Measurements from ENCODE around the gene CDC42BPB. TPM values are rescaled to one million over a fixed set of nuclear protein-coding genes. Genes with fewer than 3 reads are reported as not detected.

Gene CDC42BPB
- polyA plus RNA-seq, 1 of the 3 experiments (the other 2 are of a cell fraction) = 61.6 TPM

DNA sequence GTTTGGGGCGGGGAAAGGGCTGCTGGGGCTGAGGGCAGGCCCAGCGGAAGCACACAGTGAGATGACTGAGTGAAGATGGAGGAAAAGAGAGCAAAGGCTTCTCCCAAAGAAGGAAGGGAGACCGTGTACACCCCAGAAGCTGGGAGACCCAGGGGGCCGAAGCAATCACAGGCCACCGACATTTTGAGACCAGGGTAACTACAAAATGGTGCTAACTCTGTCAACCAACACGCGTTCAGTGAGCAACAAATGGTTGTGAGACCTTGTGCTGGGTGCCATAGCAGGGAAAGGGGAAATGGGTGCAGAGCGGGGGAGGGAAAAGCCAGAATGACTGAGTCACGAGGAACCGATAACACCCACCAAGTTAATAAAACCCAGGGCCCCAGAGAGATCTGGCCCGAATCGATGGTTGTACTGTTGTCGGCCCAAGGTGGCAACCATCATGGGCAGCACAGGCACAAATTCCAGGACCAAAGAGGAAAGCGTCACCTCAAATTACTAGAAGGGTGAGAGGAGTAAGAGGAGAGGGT, 50.3 kb downstream of the CDC42BPB start:
- no peak overlapping the region for H3K27ac ChIP-seq (ENCODE audit: low read depth in 2 of 2, low read length in 1 of 2)
- no peaks in the 10 kb centered on the region for H3K9me2 ChIP-seq
- peaks cover 90% of the 10 kb centered on the region for H3K79me2 ChIP-seq (ENCODE audit: insufficient read depth)
- no peak for DNase-seq
- peaks cover 50% of the 10 kb centered on the region for H4K20me1 ChIP-seq (ENCODE audit: insufficient read depth)
- no peaks in the 10 kb centered on the region for H3K27me3 ChIP-seq (ENCODE audit: insufficient read depth)
- TF ChIP-seq ELF1 (IDR thresholded peaks at IDR 0.05) (no peak), RXRA (IDR thresholded peaks at IDR 0.05; ENCODE audit: borderline replicate concordance, low read depth) (no peak), GABPA (IDR thresholded peaks at IDR 0.05; ENCODE audit: low read depth) (no peak), NRF1 (IDR thresholded peaks at IDR 0.05; ENCODE audit: low read depth, low read length) (no peak), EP300 (IDR thresholded peaks at IDR 0.05; ENCODE audit: borderline replicate concordance in 1 of 2, low read depth in 1 of 2, low read length in 1 of 2) (no peak), JUND (IDR thresholded peaks at IDR 0.05) (no peak), RAD21 (IDR thresholded peaks at IDR 0.05; ENCODE audit: low read length) (no peak), SMC3 (IDR thresholded peaks at IDR 0.05; ENCODE audit: low read depth, low read length) (no peak), MXI1 (IDR thresholded peaks at IDR 0.05; ENCODE audit: low read depth, low read length) (no peak), TAF1 (IDR thresholded peaks at IDR 0.05; ENCODE audit: borderline replicate concordance, low read depth, low read length) (no peak)
- TF ChIP-seq, protein P1, sequence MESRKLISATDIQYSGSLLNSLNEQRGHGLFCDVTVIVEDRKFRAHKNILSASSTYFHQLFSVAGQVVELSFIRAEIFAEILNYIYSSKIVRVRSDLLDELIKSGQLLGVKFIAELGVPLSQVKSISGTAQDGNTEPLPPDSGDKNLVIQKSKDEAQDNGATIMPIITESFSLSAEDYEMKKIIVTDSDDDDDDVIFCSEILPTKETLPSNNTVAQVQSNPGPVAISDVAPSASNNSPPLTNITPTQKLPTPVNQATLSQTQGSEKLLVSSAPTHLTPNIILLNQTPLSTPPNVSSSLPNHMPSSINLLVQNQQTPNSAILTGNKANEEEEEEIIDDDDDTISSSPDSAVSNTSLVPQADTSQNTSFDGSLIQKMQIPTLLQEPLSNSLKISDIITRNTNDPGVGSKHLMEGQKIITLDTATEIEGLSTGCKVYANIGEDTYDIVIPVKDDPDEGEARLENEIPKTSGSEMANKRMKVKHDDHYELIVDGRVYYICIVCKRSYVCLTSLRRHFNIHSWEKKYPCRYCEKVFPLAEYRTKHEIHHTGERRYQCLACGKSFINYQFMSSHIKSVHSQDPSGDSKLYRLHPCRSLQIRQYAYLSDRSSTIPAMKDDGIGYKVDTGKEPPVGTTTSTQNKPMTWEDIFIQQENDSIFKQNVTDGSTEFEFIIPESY (IDR thresholded peaks at IDR 0.05; ENCODE audit: borderline replicate concordance, low read depth) = no peak
- peaks cover 18% of the 10 kb centered on the region for H3F3A ChIP-seq (replicated peaks; ENCODE audit: insufficient read depth)
- ChIA-PET POLR2A (no interaction called here), CTCF (interaction anchor here (1.2 kb wide), 1 partner anchor 50 kb away, joined by 3 read pairs; no protein-coding TSS in a partner anchor)
- H3K36me3 ChIP-seq (replicated peaks in 1 of 2; ENCODE audit: control insufficient read depth in 1 of 2, insufficient read depth in 2 of 2, low read length in 1 of 2) = peaks cover 28 to 37% of the 10 kb centered on the region in 2 experiments
- peaks cover 5 to 8% of the 10 kb centered on the region in 2 experiments; a peak in 2 of 4 replicates for H3K4me1 ChIP-seq (ENCODE audit: control insufficient read depth in 1 of 2, insufficient read depth in 2 of 2, low read depth in 1 of 2, low read length in 1 of 2)
- no peak overlapping the region for H3K4me3 ChIP-seq (ENCODE audit: low read depth in 2 of 2, low read length in 1 of 2)
- no peak overlapping the region for H2AFZ ChIP-seq (ENCODE audit: low read depth)
- no peaks in the 10 kb centered on the region for H3K9me3 ChIP-seq
- no peak overlapping the region for H3K9ac ChIP-seq
- 96% methylated on average over 14 of the region's 14 CpGs for WGBS (ENCODE audit: low lambda C conversion rate)
- no peak overlapping the region for H3K4me2 ChIP-seq

GRCh38 chr14:103006106-103006505, 51.2 kb downstream of the CDC42BPB start:
- H3K79me2 ChIP-seq (ENCODE audit: insufficient read depth) = peaks cover 86% of the 10 kb centered on the region
- no peak overlapping the region for H3K4me2 ChIP-seq

More at GRCh38 chr14:103006106-103006505, 51.2 kb downstream of the CDC42BPB start:
- H3K9ac ChIP-seq = no peak overlapping the region
- POLR2A ChIA-PET = no interaction called here
- no peaks in the 10 kb centered on the region for H3K9me2 ChIP-seq
- peaks cover 5 to 8% of the 10 kb centered on the region in 2 experiments; a peak in 2 of 4 replicates for H3K4me1 ChIP-seq (ENCODE audit: control insufficient read depth in 1 of 2, insufficient read depth in 2 of 2, low read depth in 1 of 2, low read length in 1 of 2)
- H3K27me3 ChIP-seq (ENCODE audit: insufficient read depth) = no peaks in the 10 kb centered on the region
- TF ChIP-seq FOXJ3 (CRISPR knock-in tag; IDR thresholded peaks at IDR 0.05) (no peak), IRF3 (IDR thresholded peaks at IDR 0.05; ENCODE audit: low read depth, low read length) (no peak), ELF1 (IDR thresholded peaks at IDR 0.05) (no peak), NFIC (IDR thresholded peaks at IDR 0.05; ENCODE audit: borderline replicate concordance) (no peak)
- TF ChIP-seq, protein P2, sequence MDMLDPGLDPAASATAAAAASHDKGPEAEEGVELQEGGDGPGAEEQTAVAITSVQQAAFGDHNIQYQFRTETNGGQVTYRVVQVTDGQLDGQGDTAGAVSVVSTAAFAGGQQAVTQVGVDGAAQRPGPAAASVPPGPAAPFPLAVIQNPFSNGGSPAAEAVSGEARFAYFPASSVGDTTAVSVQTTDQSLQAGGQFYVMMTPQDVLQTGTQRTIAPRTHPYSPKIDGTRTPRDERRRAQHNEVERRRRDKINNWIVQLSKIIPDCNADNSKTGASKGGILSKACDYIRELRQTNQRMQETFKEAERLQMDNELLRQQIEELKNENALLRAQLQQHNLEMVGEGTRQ (IDR thresholded peaks at IDR 0.05; ENCODE audit: borderline replicate concordance, low read depth, low read length) = no peak
- no peak overlapping the region for H3K27ac ChIP-seq (ENCODE audit: low read depth in 2 of 2, low read length in 1 of 2)
- no peaks in the 10 kb centered on the region for H3K9me3 ChIP-seq
- WGBS (ENCODE audit: low lambda C conversion rate) = 96% methylated on average over 8 of the region's 8 CpGs
- CTCF ChIA-PET = interaction anchor here (0.6 to 1.2 kb wide), 2 partner anchors 51 to 618 kb away, joined by 3 read pairs; no protein-coding TSS in a partner anchor
- peaks cover 9% of the 10 kb centered on the region for H3F3A ChIP-seq (replicated peaks; ENCODE audit: insufficient read depth)
- H2AFZ ChIP-seq (ENCODE audit: low read depth) = no peak overlapping the region
- no peak overlapping the region for H3K4me3 ChIP-seq (ENCODE audit: low read depth in 2 of 2, low read length in 1 of 2)
- H4K20me1 ChIP-seq (ENCODE audit: insufficient read depth) = peaks cover 43% of the 10 kb centered on the region
- peaks cover 23 to 46% of the 10 kb centered on the region in 2 experiments for H3K36me3 ChIP-seq (replicated peaks in 1 of 2; ENCODE audit: control insufficient read depth in 1 of 2, insufficient read depth in 2 of 2, low read length in 1 of 2)
- no peak for DNase-seq
